ENCODE data around the gene NAALADL2. TPM values are rescaled to one million over a fixed set of nuclear protein-coding genes. Genes with fewer than 3 reads are reported as not detected.

NAALADL2 gene
- total RNA-seq, 3 donors from 2014 or later = 18.4 to 43.9 (median 20.8) TPM

DNA sequence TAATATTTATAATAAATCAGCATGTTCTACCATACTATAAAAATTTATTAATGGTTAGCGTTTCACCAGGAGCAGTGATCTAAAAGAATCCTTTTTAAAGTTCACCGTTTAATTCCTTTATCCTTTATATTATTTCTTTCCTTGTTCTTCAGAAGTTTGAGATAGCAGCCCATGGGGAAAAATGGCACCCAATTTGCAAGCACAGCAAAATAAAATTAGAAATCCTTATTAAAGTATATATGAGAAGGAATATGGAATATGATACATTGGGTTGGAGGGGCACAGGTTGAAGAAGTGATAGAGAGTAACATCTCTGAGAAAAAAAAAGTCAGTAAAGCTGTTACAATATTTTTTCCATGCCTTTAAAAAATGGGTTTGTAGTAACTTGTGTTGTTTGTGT, 892.0 kb downstream of the NAALADL2 start:
- TF ChIP-seq, protein P1, sequence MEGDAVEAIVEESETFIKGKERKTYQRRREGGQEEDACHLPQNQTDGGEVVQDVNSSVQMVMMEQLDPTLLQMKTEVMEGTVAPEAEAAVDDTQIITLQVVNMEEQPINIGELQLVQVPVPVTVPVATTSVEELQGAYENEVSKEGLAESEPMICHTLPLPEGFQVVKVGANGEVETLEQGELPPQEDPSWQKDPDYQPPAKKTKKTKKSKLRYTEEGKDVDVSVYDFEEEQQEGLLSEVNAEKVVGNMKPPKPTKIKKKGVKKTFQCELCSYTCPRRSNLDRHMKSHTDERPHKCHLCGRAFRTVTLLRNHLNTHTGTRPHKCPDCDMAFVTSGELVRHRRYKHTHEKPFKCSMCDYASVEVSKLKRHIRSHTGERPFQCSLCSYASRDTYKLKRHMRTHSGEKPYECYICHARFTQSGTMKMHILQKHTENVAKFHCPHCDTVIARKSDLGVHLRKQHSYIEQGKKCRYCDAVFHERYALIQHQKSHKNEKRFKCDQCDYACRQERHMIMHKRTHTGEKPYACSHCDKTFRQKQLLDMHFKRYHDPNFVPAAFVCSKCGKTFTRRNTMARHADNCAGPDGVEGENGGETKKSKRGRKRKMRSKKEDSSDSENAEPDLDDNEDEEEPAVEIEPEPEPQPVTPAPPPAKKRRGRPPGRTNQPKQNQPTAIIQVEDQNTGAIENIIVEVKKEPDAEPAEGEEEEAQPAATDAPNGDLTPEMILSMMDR (IDR thresholded peaks at IDR 0.05) = no peak
- ATAC-seq (no peak), DNase-seq (no peak)
- no peak overlapping the region for H3K4me3 ChIP-seq
- H3K9me3 ChIP-seq = no peaks in the 10 kb centered on the region
- H3K36me3 ChIP-seq (ENCODE audit: low read depth) = no peaks in the 10 kb centered on the region
- H3K4me1 ChIP-seq (ENCODE audit: low read depth) = no peaks in the 10 kb centered on the region
- intact Hi-C loops (cut with DNase I, micrococcal nuclease) = no loop called here

DNA sequence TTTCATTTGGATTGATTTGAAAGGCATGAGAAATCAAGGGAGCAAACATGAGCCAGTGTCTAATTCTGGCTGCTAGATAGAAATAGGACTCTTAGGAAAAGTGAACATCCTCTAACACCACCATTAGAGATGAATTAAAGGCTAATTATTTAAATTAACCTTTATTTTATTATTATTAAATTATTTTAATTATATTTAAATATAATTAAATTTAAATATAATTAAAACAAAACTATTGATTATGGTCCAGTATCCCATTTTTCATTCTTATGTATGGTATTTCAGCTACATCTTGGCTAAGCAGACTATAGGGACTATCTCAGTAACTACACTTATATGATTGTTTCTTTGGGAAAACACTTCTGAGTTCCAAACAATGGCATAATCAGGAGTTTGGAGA, 904.8 kb downstream of the NAALADL2 start:
- Histone ChIP-seq H3K4me3 (no peak overlapping the region), H3K36me3 (ENCODE audit: low read depth) (no peaks in the 10 kb centered on the region), H3K9me3 (no peaks in the 10 kb centered on the region), H3K4me1 (ENCODE audit: low read depth) (no peaks in the 10 kb centered on the region)
- TF ChIP-seq, protein P1 (IDR thresholded peaks at IDR 0.05) = no peak
- no peak for ATAC-seq
- no peak for DNase-seq
- intact Hi-C loops (cut with DNase I, micrococcal nuclease) = no loop called here

DNA sequence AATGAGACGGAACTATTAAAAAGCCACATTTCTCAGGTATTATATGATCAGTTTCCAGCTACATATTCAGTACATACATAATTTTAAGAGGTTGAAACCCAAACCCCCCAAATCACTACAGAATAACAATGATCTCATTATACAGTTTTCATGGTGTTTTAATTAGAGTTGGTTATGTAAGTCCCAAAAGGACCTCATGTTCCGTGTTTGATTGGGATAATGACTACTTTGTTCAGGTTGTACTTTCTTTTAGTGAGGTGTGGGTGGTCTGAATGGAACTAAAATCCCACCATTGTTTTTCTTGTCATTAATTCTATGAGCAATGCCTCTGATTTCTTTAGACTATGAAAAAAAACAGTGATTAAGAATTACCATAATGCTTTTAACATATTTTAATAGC, 905.6 kb downstream of the NAALADL2 start:
- ATAC-seq (no peak), DNase-seq (no peak)
- Histone ChIP-seq H3K9me3 (no peaks in the 10 kb centered on the region), H3K36me3 (ENCODE audit: low read depth) (no peaks in the 10 kb centered on the region), H3K4me1 (ENCODE audit: low read depth) (no peaks in the 10 kb centered on the region), H3K4me3 (no peak overlapping the region)
- TF ChIP-seq, protein P1 (IDR thresholded peaks at IDR 0.05) = no peak
- intact Hi-C loops (cut with DNase I, micrococcal nuclease) = no loop called here

DNA sequence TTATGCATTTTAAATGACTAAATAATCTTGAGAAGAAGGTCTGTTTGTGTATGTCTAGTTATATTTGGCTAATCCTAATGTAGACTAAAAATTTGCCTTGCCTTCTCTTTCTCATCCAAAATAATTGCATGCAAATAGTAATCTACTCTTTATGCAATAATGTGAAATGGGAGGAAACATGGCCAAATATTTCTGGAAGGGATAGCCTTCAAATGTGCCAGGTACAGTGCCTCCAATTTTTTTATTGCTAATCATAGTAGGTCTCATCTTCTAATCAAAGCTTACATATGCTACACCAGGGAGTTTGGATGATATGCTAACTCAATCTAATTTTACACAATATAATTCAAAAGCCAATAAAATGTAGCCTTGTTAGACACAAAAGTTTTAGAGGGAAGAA, 911.3 kb downstream of the NAALADL2 start:
- Histone ChIP-seq H3K36me3 (ENCODE audit: low read depth) (no peaks in the 10 kb centered on the region), H3K4me3 (no peak overlapping the region), H3K9me3 (no peaks in the 10 kb centered on the region), H3K4me1 (ENCODE audit: low read depth) (no peaks in the 10 kb centered on the region)
- ATAC-seq (no peak), DNase-seq (no peak)
- TF ChIP-seq, protein P1 (IDR thresholded peaks at IDR 0.05) = no peak
- intact Hi-C loops (cut with DNase I, micrococcal nuclease) = no loop called here

DNA sequence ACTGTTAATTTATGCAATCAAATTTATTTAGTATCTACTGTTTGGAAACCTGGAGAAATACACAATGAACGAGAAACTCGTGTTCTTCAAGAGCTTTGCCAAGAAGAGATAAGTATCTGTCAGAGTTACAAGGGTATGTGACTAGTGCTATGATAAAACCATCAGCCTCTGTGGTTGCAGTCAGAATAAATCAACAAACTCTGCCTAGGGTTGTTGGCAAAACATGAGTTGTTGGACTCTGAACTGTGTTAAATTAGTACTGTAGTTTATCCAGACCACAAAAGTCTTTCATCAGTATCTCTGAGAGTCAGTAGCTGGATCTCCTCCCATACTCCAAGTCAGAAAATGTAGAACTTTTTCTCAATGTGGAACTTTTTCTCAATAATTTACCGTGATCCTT, 918.4 kb downstream of the NAALADL2 start:
- intact Hi-C loops (cut with DNase I, micrococcal nuclease) = no loop called here
- Histone ChIP-seq H3K9me3 (no peaks in the 10 kb centered on the region), H3K4me1 (ENCODE audit: low read depth) (peaks cover 24% of the 10 kb centered on the region), H3K36me3 (ENCODE audit: low read depth) (peaks cover 4% of the 10 kb centered on the region), H3K4me3 (no peak overlapping the region)
- TF ChIP-seq, protein P1 (IDR thresholded peaks at IDR 0.05) = no peak
- ATAC-seq = peak; percentile 89
- DNase-seq = peak in 1 of 3 donors; percentile 27

DNA sequence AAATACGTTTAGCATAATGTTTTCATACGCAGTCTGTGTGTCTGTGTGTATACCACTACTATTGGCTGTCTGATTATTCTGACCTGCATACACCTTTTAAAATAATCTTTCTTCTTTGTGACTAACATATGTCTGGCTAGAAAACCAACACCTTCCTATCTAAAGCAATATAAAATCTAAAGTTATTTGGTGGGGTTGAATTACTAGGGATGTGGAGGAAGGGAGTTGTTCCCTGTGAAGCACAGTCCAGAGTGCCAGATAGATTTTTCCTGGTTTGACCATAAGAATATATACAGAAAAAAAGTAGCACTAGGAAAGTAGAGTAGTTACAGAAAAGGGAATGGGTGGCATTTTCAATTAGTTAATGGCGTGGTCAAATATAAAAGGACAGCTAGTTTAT, 918.8 kb downstream of the NAALADL2 start:
- H3K4me1 ChIP-seq (ENCODE audit: low read depth) = peaks cover 24% of the 10 kb centered on the region
- no peaks in the 10 kb centered on the region for H3K9me3 ChIP-seq
- intact Hi-C loops (cut with DNase I, micrococcal nuclease) = no loop called here
- ATAC-seq = peak; percentile 91
- H3K36me3 ChIP-seq (ENCODE audit: low read depth) = peaks cover 4% of the 10 kb centered on the region
- TF ChIP-seq, protein P1 (IDR thresholded peaks at IDR 0.05) = no peak
- H3K4me3 ChIP-seq = no peak overlapping the region
- peak in 1 of 3 donors; percentile 16 for DNase-seq

Measured in mucosa of descending colon (tissue), 3 donors.